Tibial artery (tissue), 4 donors: Measurements from ENCODE around the gene SCN2B.
A peak's percentile ranks its signal among the peaks of the same experiment; 100 is the strongest.

Experiments used
- DNase-seq, 2 donors: peaks; one replicate each; pipeline ENCODE4 v3.0.0-alpha.2; 2019
- H3K27ac ChIP-seq, 2 donors: fragments of 200-600 bp; sonication (generic) in 1 of 2; 1 replicate in 1 of 2; 2 replicates in 1 of 2; pipeline ENCODE4 v1.5.1; 2018 to 2019; ENCODE audit warnings: mild to moderate bottlenecking in 1 of 2
- H3K27me3 ChIP-seq, 2 donors: fragments of 200-600 bp; sonication (generic) in 1 of 2; one replicate each; pipeline versions ENCODE4 v1.5.1 to v1.6.0; 2016 to 2019
- H3K36me3 ChIP-seq, 3 donors: fragments of 200-600 bp; sonication (generic) in 2 of 3; one replicate each; pipeline ENCODE4 v1.5.1; 2016 to 2019; ENCODE audit warnings: mild to moderate bottlenecking in 2 of 3
- H3K4me1 ChIP-seq, 4 donors: fragments of 200-600 bp; sonication (generic) in 2 of 4; 1 replicate in 3 of 4; 2 replicates in 1 of 4; pipeline ENCODE4 v1.5.1; 2016 to 2019
- H3K4me3 ChIP-seq, 2 donors: fragments of 200-600 bp; sonication (generic) in 1 of 2; 1 replicate in 1 of 2; 2 replicates in 1 of 2; pipeline ENCODE4 v1.5.1; 2018 to 2019; ENCODE audit warnings: mild to moderate bottlenecking in 2 of 2
- H3K9me3 ChIP-seq, 3 donors: fragments of 200-600 bp; sonication (generic) in 1 of 3; one replicate each; pipeline ENCODE4 v1.5.1; 2016 to 2019
- CTCF ChIP-seq, 2 experiments: fragments of 200-600 bp in 1 of 2; fragments of 450-650 bp in 1 of 2; IDR thresholded peaks; one replicate each; pipeline ENCODE4 v1.5.1; 2017 to 2019; ENCODE audit warnings: antibody characterized with exemption in 2 of 2, mild to moderate bottlenecking in 1 of 2, moderate library complexity in 1 of 2
- intact Hi-C: fragments of 100-400 bp; cut with DNase I; formaldehyde crosslinking; loops from one replicate; pipeline ENCODE4 v1.15.0; 2023; ENCODE audit warnings: low total_unique reads

SCN2B gene

DNA sequence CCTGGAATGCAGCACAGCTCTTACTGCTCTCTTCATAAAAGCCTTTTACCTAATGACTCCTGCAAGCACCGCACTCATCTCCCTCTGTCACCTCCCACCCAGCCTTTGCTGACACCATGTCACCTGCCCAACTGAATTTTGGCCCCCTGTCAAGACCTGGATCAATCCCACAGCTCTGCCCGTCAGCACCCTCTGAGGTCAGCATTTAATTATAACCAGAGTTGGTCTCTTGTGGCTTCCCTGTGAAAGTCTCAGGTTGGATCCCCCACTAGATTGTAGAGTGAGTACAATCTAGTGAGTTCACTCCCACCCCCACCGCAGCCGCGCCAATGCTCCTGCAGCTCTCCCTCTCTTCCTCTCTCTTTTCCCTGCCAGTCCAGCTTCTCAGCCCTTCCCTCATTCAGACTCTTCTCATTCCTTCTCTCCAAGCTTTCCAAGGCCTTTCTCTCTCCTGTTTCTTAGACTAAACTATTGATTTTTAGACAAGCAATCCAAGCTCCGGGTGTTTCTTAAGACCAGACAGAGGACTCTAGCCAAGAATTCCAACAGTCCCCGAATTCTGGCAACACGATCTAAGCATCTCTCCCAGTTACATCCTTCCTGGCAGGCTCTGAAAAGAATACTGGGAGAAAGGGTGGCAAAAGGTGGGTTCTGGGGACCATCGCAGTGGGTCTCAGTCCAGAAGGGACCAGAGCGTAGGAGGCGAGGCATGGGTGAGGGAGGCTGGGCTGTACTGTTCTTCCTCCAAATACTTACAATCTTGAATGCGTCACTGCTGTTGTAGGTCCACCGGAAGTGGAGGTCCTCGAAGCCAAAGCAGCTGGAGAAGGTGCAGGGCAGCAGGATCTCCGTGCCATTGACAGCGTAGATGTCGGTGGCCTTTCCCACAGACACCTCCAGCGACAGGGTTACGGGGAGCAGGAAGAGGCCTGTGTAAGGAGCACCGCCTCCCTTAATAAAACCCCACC, 31.9 kb downstream of the SCN2B start:
- peaks cover 0 to 64% of the 10 kb centered on the region in 2 donors for H3K27me3 ChIP-seq
- H3K9me3 ChIP-seq = no peaks in the 10 kb centered on the region
- DNase-seq = peak in 1 of 2 donors; percentile 13
- TF ChIP-seq CTCF (IDR thresholded peaks at IDR 0.05) = no peak
- peaks cover 0 to 15% (median 11%) of the 10 kb centered on the region in 4 donors for H3K4me1 ChIP-seq
- no peaks in the 10 kb centered on the region for H3K36me3 ChIP-seq
- H3K4me3 ChIP-seq = no peak overlapping the region
- intact Hi-C loops = no loop called here
- no peak overlapping the region for H3K27ac ChIP-seq

DNA sequence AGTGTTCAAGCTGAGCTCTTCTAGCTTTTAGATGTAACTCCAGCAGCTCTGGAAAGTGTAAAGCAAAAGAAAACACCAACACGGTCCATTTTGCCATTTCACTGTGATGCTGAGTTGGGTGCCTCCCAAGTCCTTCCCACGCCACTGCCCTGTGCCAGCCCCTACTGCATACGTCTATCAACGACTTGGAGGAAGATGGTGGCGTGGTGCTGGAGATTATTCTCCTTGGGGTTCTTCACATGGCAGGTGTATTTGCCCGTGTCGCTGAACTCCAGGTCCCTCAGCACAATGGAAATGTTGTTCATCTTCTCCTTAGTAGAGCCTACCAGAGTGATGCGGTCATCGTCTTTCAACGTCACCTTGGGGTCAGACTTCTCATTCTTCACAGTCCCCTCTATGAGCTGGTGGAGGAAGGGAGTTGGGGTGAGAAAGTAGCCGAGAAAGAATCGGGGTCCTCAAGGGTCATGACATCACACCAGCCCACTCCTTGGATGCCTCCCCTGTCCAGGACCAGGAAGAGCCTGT, 32.7 kb downstream of the SCN2B start:
- H3K27ac ChIP-seq = no peak overlapping the region
- no peak overlapping the region for H3K4me3 ChIP-seq
- peaks cover 0 to 15% (median 11%) of the 10 kb centered on the region in 4 donors for H3K4me1 ChIP-seq
- TF ChIP-seq CTCF (IDR thresholded peaks at IDR 0.05) = no peak
- intact Hi-C loops = no loop called here
- H3K27me3 ChIP-seq = peaks cover 0 to 66% of the 10 kb centered on the region in 2 donors
- no peaks in the 10 kb centered on the region for H3K36me3 ChIP-seq
- DNase-seq = peak in 1 of 2 donors; percentile 43
- no peaks in the 10 kb centered on the region for H3K9me3 ChIP-seq

GRCh38 chr11:118142809-118143208, 33.6 kb downstream of the SCN2B start:
- H3K36me3 ChIP-seq = no peaks in the 10 kb centered on the region
- no peak overlapping the region for H3K4me3 ChIP-seq
- DNase-seq = peak in 1 of 2 donors; percentile 52
- TF ChIP-seq CTCF (IDR thresholded peaks at IDR 0.05) = no peak
- peaks cover 0 to 15% (median 11%) of the 10 kb centered on the region in 4 donors for H3K4me1 ChIP-seq
- H3K27me3 ChIP-seq = peaks cover 0 to 72% of the 10 kb centered on the region in 2 donors
- intact Hi-C loops = no loop called here
- no peaks in the 10 kb centered on the region for H3K9me3 ChIP-seq
- no peak overlapping the region for H3K27ac ChIP-seq

GRCh38 chr11:118142081-118142480, 34.4 kb downstream of the SCN2B start:
- H3K4me3 ChIP-seq = no peak overlapping the region
- H3K4me1 ChIP-seq = peaks cover 0 to 15% (median 11%) of the 10 kb centered on the region in 4 donors
- no peaks in the 10 kb centered on the region for H3K36me3 ChIP-seq
- peak in 1 of 2 donors; percentile 7 for DNase-seq
- TF ChIP-seq CTCF (IDR thresholded peaks at IDR 0.05) = no peak
- H3K27me3 ChIP-seq = peaks cover 0 to 72% of the 10 kb centered on the region in 2 donors
- intact Hi-C loops = no loop called here
- no peak overlapping the region for H3K27ac ChIP-seq
- no peaks in the 10 kb centered on the region for H3K9me3 ChIP-seq

DNA sequence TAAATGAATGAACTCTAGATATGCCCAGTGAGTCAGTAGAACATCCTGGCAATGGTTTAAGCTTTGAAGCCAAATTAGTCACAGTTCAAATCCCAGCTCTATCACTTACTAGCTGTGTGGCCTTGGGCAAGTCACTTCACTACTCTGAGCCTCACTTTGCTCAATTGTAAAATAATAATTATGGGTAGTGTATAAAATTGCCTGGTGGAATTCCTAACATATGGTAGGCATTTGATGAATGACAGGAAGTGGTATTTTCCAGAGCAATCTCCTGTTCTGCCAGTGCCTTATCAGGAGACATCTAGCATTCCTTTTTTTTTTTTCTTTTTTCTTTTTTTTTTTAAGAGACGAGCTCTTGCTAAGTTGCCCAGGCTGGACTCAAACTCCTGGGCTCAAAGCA, 36.9 kb downstream of the SCN2B start:
- TF ChIP-seq CTCF (IDR thresholded peaks at IDR 0.05) = no peak
- Histone ChIP-seq H3K27ac (no peak overlapping the region), H3K9me3 (no peaks in the 10 kb centered on the region), H3K4me3 (no peak overlapping the region), H3K27me3 (peaks cover 0 to 75% of the 10 kb centered on the region in 2 donors), H3K4me1 (no peaks in the 10 kb centered on the region), H3K36me3 (no peaks in the 10 kb centered on the region)
- intact Hi-C loops = no loop called here
- DNase-seq = no peak
